ENCODE data around the gene DRG2.
A peak's percentile ranks its signal among the peaks of the same experiment; 100 is the strongest.

DNA sequence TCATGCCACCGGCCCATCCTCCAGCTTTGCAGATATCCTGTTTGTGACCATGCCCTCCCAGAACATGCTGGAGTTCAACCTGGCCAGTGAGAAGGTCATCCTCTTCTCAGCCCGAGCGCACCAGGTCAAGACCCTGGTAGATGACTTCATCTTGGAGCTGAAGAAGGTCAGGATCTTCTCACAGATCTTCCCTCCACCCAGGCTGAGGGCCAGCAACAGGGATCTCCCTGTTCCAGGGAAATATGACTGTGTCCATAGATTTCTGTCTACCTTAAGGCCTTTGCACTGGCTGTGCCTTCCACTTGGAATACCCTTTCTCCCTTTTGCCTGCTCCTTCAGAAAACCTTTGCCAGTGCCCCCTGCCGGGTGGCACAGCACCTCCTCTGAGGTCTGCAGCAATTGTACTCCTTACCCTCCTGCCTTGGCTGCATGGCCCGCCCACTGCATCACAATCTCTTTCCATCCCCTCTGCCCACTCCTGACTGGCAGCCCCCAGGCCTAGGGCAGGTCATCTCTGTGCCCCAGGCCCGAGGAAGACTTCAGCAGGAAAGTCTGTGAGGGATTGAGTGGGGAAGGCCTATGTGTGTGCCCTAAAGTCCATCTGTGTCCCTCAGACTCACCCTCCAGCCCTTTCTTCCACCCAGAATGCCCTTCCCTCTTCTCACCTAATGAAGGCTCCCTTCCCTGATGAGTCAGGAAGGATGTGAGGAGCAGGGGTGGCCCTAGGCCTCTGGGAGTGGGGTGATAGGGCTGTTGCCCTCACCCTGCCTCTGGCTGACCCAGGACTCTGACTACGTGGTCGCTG, 68.6 kb downstream of the DRG2 start:
- TF ChIP-seq, protein P1, sequence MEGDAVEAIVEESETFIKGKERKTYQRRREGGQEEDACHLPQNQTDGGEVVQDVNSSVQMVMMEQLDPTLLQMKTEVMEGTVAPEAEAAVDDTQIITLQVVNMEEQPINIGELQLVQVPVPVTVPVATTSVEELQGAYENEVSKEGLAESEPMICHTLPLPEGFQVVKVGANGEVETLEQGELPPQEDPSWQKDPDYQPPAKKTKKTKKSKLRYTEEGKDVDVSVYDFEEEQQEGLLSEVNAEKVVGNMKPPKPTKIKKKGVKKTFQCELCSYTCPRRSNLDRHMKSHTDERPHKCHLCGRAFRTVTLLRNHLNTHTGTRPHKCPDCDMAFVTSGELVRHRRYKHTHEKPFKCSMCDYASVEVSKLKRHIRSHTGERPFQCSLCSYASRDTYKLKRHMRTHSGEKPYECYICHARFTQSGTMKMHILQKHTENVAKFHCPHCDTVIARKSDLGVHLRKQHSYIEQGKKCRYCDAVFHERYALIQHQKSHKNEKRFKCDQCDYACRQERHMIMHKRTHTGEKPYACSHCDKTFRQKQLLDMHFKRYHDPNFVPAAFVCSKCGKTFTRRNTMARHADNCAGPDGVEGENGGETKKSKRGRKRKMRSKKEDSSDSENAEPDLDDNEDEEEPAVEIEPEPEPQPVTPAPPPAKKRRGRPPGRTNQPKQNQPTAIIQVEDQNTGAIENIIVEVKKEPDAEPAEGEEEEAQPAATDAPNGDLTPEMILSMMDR (IDR thresholded peaks at IDR 0.05) = peak; percentile 19
- TF ChIP-seq ZFX (IDR thresholded peaks at IDR 0.05; ENCODE audit: borderline replicate concordance) = no peak

Measured in 22Rv1 (cell line).